NCI-H2107 treated with DMSO at 0.1 percent for 48 hours (cell line): ENCODE results near the gene NLGN4X.

Experiments used
- DNase-seq: peaks from one replicate; lab custom pipeline; 2025; ENCODE audit not compliant: unreplicated experiment; lab: John Stamatoyannopoulos, UW

Gene NLGN4X

GRCh38 chrX:6228720-6229119 is at the start of gene NLGN4X:
NLGN4X (minus strand) TSS chrX:6228867; CDS start chrX:6151466, 77,401 bp downstream.
- no peak for DNase-seq

GRCh38 chrX:6266041-6266440 is 37.4 kb upstream of the NLGN4X start:
- DNase-seq: no peak

- DNase-seq: no peak
Measured at GRCh38 chrX:6262959-6263358, 34.3 kb upstream of the NLGN4X start.

DNA sequence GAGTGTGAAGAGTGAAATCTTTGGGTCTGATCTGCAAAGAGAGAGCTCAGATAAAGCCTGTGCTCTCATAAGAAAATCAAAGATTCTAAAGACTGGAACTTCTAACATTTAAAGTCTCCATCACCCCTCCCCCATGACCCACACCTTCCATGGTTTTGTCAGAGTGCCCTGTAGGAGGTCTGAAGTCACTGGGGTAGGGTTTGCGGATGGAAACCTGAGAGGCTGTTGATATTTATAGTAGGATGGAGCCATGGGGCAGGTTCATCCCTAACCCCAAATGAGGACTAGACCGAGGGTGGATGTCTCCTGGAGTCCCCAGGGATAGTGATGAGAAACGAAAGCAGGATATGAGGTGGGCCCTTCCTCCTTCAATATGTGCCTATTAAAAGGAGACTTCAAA is 28.4 kb upstream of the NLGN4X start:
- DNase-seq: no peak

- no peak for DNase-seq
Measured at GRCh38 chrX:6244666-6245065, 16.0 kb upstream of the NLGN4X start.

DNA sequence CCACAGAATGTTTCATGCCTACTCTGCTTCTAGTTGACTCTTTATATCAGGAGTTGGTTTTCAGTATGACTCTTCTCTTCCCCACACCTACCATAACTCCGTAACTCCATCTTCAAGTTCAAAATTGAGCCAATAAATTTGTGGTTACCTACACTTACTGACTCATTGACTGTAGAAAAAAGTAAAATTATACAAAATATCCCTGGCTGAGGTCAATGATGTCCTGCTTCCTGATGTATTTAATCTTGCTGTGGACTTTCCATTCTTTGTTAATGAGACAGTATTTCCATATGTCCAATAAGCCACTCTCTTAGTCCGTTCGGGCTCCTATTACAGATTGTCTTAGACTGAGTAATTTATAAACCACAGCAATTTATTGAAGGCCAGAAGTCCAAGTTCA is 9.9 kb upstream of the NLGN4X start:
- no peak for DNase-seq

DNA sequence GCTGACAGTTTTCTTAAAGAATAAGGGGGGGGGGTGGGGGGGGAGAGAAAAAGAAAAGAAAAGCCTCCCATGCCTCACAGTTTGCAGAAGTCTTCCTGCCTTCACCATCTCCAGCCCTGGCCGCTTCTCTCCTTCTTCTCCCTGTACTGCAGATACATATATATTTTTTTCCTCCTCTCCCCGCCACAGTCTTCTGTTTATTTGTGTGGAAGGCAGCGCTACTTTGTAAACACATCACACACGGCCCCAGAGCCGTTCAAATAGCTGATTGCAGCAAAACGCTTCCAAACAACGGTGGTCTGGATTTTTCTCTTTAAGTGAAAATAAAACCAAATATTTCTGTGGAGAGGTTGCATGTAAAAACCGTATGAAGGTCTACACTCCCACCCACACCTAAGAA is 732 bp downstream of the NLGN4X start:
- no peak for DNase-seq

GRCh38 chrX:6227453-6227835 is 1.2 kb downstream of the NLGN4X start:
- DNase-seq: no peak

DNA sequence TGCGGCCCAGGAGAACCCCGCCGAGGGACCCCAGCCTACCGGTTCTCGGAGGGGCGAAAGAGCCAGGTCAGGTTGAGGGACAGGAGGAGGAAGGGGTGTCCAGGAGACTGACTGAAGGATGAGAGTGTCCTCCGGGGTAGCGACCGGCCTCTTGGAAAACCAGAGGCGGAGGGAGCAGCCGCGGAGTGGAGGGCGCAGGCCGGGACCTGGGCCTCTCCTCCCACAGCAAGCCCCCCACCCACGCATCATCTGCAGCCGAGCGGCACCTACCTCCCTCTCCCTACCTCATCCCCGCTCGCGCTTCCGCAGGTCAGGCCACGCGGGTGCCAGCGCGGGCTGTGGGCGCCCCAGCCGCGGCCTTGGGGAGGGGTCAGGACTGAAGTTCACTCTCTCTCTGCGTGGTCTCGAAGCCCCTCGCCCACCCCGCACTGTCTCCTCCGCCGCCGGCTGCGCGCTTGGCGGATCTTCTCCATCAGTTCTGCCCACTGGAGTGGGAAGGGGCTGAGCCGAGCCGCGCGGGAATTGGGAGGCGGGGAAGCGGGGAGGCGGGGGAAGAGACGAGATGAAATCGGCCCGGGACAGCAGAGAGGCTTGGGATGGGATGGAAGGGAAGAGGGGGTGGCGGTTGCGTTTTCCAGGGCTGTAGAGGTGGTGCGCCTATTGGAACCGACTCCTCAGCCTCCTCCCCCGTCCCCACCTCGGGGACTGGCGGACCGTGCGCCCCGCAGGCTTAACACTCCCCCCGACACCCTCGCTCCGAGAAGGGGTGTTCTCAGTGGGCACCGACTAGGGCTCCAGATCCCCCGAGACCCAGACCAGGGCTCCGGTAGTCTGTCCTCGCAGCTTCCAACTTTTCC is 1.8 kb downstream of the NLGN4X start:
- DNase-seq: no peak

DNA sequence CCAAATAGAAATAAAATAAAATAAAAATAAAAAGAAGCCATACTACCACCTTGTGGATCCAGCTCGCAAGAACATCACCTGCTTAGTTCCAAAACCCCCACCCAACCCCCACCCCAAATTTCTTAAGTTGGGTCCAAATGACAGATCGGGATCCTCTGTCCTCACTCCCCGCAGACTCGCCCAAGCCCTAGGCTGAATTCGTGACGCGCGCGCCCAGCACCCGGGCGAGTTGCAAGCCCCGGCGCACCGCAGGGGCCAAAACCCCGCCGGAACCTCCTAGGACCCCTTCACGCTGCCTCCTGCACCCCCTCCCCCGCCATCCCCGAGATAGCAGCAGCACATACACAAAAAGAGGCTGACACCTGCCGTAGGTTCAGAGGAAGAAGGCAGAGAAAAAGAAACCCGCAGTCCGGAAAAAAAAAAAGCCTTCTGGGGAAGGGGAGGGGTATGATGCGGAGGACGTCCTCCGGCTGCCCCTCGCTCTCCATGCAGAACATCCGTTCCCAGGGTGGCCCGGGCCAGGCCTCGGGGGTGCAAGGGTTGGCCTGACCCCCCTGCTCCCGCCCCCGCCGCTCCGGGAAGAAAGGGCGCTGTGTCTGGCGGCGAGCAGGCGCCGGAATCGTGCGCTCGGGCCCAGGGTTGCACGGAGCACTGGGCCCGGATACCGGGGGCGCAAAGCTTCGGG is 2.6 kb downstream of the NLGN4X start:
- no peak for DNase-seq

DNA sequence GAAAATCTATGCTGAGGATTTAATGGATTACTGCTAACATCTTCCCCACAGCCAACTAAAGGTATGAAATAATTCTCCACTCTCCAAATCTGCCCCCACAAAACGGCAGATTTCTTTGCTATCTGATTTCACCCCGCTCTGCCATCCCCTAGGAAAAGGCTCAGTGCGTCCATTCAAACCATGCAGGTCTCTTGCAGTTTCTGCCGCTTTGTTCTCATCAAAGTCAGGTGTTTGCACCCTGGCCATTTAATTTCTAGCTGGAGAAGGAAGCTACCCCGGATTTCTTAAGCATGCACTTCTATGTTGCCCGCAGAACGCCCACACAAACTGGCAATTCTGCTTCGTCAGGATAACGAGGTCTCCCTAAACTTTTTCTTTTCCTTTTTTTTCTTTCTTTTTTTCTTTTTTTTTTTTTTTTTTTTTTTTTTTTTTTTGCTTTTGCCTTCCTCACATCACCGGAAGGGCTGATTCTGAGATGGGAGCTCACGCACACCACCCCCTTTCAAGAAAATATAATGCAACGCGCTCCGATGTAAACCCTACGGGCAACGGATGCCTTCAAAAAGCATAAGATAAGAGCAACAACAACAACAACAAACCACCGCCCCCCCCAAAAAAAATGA is 3.3 kb downstream of the NLGN4X start:
- no peak for DNase-seq

- no peak for DNase-seq
Measured at GRCh38 chrX:6223516-6223915, 5.2 kb downstream of the NLGN4X start.

DNA sequence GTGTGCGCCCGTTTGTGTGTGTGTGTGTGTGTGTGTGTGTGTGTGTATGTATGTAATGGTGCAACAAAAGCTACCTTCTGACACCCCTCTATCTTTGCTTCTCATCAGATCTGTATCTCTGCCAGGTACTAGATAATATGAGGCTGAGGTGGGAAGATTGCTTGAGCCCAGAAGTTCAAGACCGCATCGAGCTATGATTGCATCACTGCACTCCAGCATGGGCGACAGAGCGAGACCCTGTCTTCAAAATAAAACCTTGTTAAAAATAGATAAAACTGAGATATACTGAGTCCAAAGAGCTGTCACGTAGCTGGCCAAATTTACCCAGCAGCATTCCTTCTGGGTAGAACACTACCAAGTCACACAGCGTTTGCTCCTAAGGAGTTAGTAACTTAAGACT is 18.4 kb downstream of the NLGN4X start:
- no peak for DNase-seq

GRCh38 chrX:6203462-6204215 is 25.0 kb downstream of the NLGN4X start:
- no peak for DNase-seq

- no peak for DNase-seq
Measured at GRCh38 chrX:6199486-6199885, 29.2 kb downstream of the NLGN4X start.

GRCh38 chrX:6187256-6187655 is 41.4 kb downstream of the NLGN4X start:
- no peak for DNase-seq

DNA sequence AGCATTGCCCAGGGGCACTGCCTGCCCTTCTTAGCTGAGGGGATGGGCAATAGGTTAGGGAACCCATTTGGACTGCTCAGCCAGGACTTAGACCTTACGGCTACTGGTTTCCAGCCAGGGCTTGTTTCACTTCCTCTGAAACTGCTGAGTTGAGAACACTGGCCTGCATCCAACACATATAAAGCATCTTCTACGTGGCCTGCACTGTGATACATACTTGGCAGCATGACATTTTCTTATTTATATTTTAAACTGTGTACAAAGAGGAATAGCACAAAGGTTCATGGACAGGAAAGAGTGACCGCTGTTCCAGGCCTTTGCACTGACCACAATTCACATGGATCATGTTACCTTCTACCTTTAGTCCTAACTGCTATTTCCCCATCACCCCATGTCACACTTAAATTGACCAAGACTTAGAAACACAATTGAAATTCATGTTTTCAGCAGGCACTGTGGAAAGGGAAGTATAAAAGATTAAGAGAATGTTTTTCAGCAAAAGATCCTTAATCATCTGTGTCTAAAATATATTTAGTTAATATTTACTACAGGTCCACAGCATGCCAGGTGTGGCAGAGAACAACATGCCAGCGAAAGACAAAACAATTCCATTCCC is 43.7 kb downstream of the NLGN4X start:
- DNase-seq: no peak

GRCh38 chrX:6175914-6176313 is 52.8 kb downstream of the NLGN4X start:
- no peak for DNase-seq

DNA sequence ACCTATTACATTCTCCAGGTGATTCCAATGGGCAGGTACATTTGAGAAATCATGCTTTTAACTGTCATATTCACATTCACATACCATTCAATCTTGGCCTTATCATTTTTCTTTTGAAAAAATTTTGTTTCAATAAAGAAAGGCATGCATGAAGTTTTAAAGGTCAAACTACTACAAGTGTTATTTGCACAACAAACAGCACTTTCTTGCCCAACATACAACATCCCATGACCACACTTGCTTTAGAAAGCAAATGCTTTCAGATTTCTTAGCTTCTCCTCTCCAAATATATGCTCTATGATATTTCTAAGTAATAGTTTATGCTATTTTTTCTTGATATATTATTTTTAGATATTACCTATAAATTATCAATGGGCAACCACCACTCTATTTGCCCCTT is 58.2 kb downstream of the NLGN4X start:
- DNase-seq: no peak

GRCh38 chrX:6169407-6169806 is 59.3 kb downstream of the NLGN4X start:
- no peak for DNase-seq

- DNase-seq: no peak
Measured at GRCh38 chrX:6163721-6164120, 64.9 kb downstream of the NLGN4X start.
